Neural crest cell (in vitro differentiated cells): ENCODE results near the gene THRB. TPM values are rescaled to one million over a fixed set of nuclear protein-coding genes. Genes with fewer than 3 reads are reported as not detected.

ENCODE experiments used
- DNase-seq: peaks from one replicate; pipeline ENCODE4 v3.0.0; 2021; ENCODE audit warnings: low read depth, mixed read lengths, low spot score
- H3K27ac Mint-ChIP-seq: one replicate; pipeline ENCODE4 v1.8.0; 2021; ENCODE audit warnings: mild to moderate bottlenecking, mixed read lengths; ENCODE audit not compliant: unreplicated experiment
- H3K27me3 Mint-ChIP-seq: 2 replicates; pipeline ENCODE4 v1.8.0; 2021; ENCODE audit warnings: low read depth, mild to moderate bottlenecking, mixed read lengths
- H3K36me3 Mint-ChIP-seq: 2 replicates; pipeline ENCODE4 v1.8.0; 2021; ENCODE audit warnings: low read depth, mild to moderate bottlenecking, mixed read lengths
- H3K4me1 Mint-ChIP-seq: 2 replicates; pipeline ENCODE4 v1.8.0; 2021; ENCODE audit warnings: mixed read lengths
- H3K4me3 Mint-ChIP-seq: one replicate; pipeline ENCODE4 v1.8.0; 2021; ENCODE audit warnings: mild to moderate bottlenecking, mixed read lengths
- H3K9me3 Mint-ChIP-seq: 2 replicates; pipeline ENCODE4 v1.8.0; 2021; ENCODE audit warnings: mixed read lengths
- total RNA-seq: library from RNA; stranded (reverse); gene quantifications from 2 replicates; pipeline ENCODE4 v1.2.1, GENCODE V29; 2021
- TF ChIP-seq, protein P1 (sequence below): fragments of 200-600 bp; sonication (generic); conservative IDR thresholded peaks from 2 replicates; pipeline ENCODE4 v1.5.0; 2021; ENCODE audit warnings: antibody characterized with exemption, mild to moderate bottlenecking

THRB gene
- total RNA-seq, 1 donor from 2014 or later: 0.65 TPM

DNA sequence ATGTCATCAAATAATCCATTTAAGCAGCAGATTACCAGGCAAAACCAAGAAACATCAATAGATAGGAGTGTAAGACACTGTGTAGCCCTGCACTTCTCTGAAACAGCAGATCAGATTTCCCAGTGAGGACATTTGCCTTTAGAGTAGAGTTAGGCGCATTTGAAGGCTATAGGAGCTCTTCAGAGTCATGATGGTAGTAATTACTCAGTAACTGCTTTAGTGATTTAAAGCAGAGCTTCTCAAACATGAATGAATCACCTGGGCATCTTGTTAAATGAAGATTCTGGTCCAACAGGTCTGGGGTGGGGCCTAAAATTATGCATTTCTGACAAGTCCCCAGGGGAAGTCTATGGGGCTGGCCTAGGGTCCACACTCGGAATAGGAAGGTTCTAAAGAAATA is 36.9 kb downstream of the THRB start:
- no peaks in the 10 kb centered on the region for H3K9me3 Mint-ChIP-seq
- no peak overlapping the region for H3K4me3 Mint-ChIP-seq
- no peaks in the 10 kb centered on the region for H3K27me3 Mint-ChIP-seq
- H3K36me3 Mint-ChIP-seq: no peaks in the 10 kb centered on the region
- no peaks in the 10 kb centered on the region for H3K4me1 Mint-ChIP-seq
- no peak overlapping the region for H3K27ac Mint-ChIP-seq
- no peak for DNase-seq
- TF ChIP-seq, protein P1, sequence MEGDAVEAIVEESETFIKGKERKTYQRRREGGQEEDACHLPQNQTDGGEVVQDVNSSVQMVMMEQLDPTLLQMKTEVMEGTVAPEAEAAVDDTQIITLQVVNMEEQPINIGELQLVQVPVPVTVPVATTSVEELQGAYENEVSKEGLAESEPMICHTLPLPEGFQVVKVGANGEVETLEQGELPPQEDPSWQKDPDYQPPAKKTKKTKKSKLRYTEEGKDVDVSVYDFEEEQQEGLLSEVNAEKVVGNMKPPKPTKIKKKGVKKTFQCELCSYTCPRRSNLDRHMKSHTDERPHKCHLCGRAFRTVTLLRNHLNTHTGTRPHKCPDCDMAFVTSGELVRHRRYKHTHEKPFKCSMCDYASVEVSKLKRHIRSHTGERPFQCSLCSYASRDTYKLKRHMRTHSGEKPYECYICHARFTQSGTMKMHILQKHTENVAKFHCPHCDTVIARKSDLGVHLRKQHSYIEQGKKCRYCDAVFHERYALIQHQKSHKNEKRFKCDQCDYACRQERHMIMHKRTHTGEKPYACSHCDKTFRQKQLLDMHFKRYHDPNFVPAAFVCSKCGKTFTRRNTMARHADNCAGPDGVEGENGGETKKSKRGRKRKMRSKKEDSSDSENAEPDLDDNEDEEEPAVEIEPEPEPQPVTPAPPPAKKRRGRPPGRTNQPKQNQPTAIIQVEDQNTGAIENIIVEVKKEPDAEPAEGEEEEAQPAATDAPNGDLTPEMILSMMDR: no peak

DNA sequence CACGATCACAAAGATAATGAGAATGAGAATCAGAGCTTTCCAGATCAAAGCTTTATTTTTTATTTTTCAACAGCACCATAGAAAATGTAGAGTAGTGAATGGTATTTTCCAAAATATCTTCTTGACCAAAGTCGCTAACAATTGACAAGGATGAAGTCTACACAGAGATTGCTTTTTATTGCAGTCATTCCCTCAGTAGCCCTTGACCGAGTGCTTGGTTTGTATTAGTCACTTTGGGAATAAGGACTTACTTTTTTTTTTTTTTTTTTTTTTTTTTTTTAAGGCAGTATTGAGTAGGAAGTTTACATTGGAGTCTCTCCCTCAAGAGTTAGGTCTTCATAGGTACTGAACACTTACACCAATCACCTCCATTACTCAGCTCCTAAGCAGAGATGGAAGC is 39.8 kb downstream of the THRB start:
- Mint-ChIP-seq H3K27ac (no peak overlapping the region), H3K4me3 (no peak overlapping the region), H3K4me1 (peaks cover 5% of the 10 kb centered on the region), H3K36me3 (no peaks in the 10 kb centered on the region), H3K9me3 (no peaks in the 10 kb centered on the region), H3K27me3 (no peaks in the 10 kb centered on the region)
- DNase-seq: no peak
- TF ChIP-seq, protein P1: no peak

DNA sequence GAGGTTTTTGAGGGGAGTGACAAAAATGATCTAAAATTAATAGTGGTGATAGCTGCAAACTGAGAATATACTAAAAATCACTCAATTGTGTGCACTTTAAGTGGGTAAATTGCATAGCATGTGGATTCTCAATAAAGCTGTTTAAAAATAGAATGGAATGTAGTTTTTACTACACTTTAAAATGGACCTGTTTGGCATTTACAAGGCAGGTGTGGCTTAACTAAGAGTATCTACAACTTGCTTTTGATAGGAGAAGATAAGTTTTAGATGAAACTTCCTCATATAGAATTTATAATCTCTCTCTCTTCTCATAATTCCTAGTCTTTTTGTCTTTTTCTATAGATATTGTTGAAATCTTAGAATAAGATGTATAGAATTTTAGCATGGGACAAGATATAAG is 40.3 kb downstream of the THRB start:
- Mint-ChIP-seq H3K9me3 (no peaks in the 10 kb centered on the region), H3K27ac (no peak overlapping the region), H3K27me3 (no peaks in the 10 kb centered on the region), H3K4me1 (peaks cover 5% of the 10 kb centered on the region), H3K4me3 (no peak overlapping the region), H3K36me3 (no peaks in the 10 kb centered on the region)
- TF ChIP-seq, protein P1: no peak
- no peak for DNase-seq

DNA sequence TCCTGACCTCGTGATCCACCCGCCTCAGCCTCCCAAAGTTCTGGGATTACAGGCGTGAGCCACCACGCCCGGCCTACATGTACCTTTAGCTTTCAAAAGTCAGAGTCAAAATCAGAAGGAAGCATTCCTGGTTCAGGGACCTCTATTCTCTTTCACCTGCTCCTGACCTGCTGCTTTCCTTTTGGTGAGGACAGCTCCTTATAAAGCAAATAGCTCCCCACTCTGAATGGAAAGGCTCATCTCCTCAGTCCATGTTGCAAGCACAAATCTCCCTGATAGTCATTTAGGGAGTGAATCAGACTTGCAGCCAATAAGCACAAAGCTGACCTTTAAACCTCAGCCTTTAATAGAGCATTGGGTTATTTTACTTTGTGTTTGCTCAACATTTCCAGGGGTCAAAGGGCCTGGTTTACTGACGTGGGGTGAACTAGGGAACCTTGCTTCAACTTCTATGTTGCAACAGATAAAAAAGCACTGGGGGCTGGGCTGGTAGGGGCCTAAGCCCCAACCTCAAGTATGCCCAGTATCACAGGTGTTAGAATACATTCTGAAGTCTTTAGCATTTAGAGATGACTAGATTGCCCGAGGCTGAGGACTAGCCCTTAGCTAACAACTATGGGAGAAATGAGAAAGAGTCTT is 43.1 kb downstream of the THRB start:
- no peaks in the 10 kb centered on the region for H3K9me3 Mint-ChIP-seq
- TF ChIP-seq, protein P1: no peak
- H3K4me3 Mint-ChIP-seq: no peak overlapping the region
- no peaks in the 10 kb centered on the region for H3K27me3 Mint-ChIP-seq
- H3K27ac Mint-ChIP-seq: no peak overlapping the region
- DNase-seq: no peak
- no peaks in the 10 kb centered on the region for H3K36me3 Mint-ChIP-seq
- peaks cover 5% of the 10 kb centered on the region for H3K4me1 Mint-ChIP-seq

DNA sequence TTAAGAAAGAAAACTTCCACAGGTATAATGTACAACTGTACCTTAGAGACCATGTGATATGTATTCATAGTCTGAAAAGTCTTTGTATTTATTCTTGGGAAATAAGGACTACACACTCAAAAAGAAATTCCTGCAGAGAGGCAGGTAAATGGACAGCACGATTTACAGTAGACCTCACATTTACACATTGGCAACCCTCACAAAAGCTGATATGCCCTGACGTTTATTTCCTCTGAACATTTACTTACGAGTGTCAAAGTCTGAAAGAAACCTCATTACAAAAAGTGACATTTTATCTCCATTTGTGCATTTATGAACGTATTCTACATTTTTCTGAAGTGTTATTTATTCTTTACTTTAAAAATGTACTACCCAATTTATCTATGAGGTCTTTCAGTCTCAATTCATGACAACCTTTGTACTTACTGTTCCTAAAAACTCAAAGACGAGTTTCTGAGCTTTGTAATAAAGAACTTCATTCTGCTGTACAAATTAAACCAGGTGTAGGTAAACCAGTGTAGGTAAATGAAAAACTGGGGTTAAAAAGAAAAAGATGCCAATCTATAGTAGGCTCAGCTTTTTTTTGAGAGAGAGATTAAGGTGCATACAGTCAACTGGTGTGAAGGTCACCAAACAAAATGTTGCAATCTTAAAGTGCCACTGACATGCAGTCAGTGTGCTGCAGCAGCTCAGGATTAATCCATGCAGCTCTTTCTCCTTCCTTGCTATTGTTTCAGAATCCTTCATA is 44.3 kb downstream of the THRB start:
- Mint-ChIP-seq H3K36me3 (no peaks in the 10 kb centered on the region), H3K27ac (no peak overlapping the region), H3K4me1 (peaks cover 5% of the 10 kb centered on the region), H3K27me3 (no peaks in the 10 kb centered on the region), H3K4me3 (no peak overlapping the region), H3K9me3 (no peaks in the 10 kb centered on the region)
- no peak for DNase-seq
- TF ChIP-seq, protein P1: no peak
